GM23338 (cell line): Measurements from ENCODE around the gene MTHFD2L. TPM values are rescaled to one million over a fixed set of nuclear protein-coding genes. Genes with fewer than 3 reads are reported as not detected.

ENCODE experiments used
- ATAC-seq: fragments of 200-7000 bp; cut with Tn5 transposase; 3 replicates; pipeline ENCODE4 v1.9.1; 2020
- DNase-seq: peaks from one replicate; pipeline ENCODE4 v3.0.0-alpha.2; 2015; ENCODE audit warnings: low spot score
- H2AFZ ChIP-seq: fragments of 200-600 bp; sonication (generic); 2 replicates; pipeline ENCODE4 v1.8.0; 2016; ENCODE audit warnings: antibody characterized with exemption, mild to moderate bottlenecking, moderate library complexity
- H3F3A ChIP-seq: fragments of 200-600 bp; sonication (generic); replicated peaks from 2 replicates; pipeline ENCODE4 v1.8.0; 2017; ENCODE audit warnings: antibody characterized with exemption, mixed run types, low read depth
- H3K27ac ChIP-seq: fragments of 200-600 bp; sonication (generic); 2 replicates; pipeline ENCODE4 v1.6.1; 2016; ENCODE audit warnings: low read depth
- H3K27me3 ChIP-seq: fragments of 200-600 bp; sonication (generic); 2 replicates; pipeline ENCODE4 v1.8.0; 2016; ENCODE audit warnings: mild to moderate bottlenecking, mixed run types, moderate library complexity; ENCODE audit not compliant: insufficient read depth
- H3K36me3 ChIP-seq: fragments of 200-600 bp; sonication (generic); 2 replicates; pipeline ENCODE4 v1.8.0; 2016; ENCODE audit warnings: mild to moderate bottlenecking; ENCODE audit not compliant: insufficient read depth
- H3K4me1 ChIP-seq: fragments of 200-600 bp; sonication (generic); 2 replicates; pipeline ENCODE4 v1.8.0; 2016; ENCODE audit warnings: mild to moderate bottlenecking, moderate library complexity; ENCODE audit not compliant: insufficient read depth
- H3K4me2 ChIP-seq: fragments of 200-600 bp; sonication (generic); 2 replicates; pipeline ENCODE4 v1.7.1; 2017; ENCODE audit warnings: mixed run types
- H3K4me3 ChIP-seq: fragments of 200-600 bp; sonication (generic); 2 replicates; pipeline ENCODE4 v1.6.1; 2016; ENCODE audit warnings: mixed run types
- H3K79me2 ChIP-seq: fragments of 200-600 bp; sonication (generic); replicated peaks from 2 replicates; pipeline ENCODE4 v1.8.0; 2017; ENCODE audit warnings: mild to moderate bottlenecking; ENCODE audit not compliant: insufficient read depth
- H3K9me2 ChIP-seq: fragments of 200-600 bp; sonication (generic); 2 replicates; pipeline ENCODE4 v1.8.0; 2017; ENCODE audit not compliant: insufficient read depth
- H4K20me1 ChIP-seq: fragments of 200-600 bp; sonication (generic); replicated peaks from 2 replicates; pipeline ENCODE4 v1.8.0; 2017; ENCODE audit warnings: mild to moderate bottlenecking; ENCODE audit not compliant: insufficient read depth
- H3K27ac Mint-ChIP-seq: 2 replicates; pipeline ENCODE4 v1.8.0; 2020; ENCODE audit warnings: inconsistent platforms, mild to moderate bottlenecking, moderate library complexity, mixed read lengths
- H3K27me3 Mint-ChIP-seq: 3 replicates; pipeline ENCODE4 v1.8.0; 2022; ENCODE audit warnings: low read depth, mild to moderate bottlenecking, moderate library complexity, mixed read lengths, inconsistent platforms; ENCODE audit not compliant: insufficient read depth, poor library complexity
- H3K36me3 Mint-ChIP-seq: 3 replicates; pipeline ENCODE4 v1.8.0; 2021; ENCODE audit warnings: low read depth, mild to moderate bottlenecking, inconsistent platforms, moderate library complexity, mixed read lengths
- H3K4me1 Mint-ChIP-seq: 3 replicates; pipeline ENCODE4 v1.8.0; 2020; ENCODE audit warnings: mild to moderate bottlenecking, inconsistent platforms, mixed read lengths
- H3K4me3 Mint-ChIP-seq: 3 replicates; pipeline ENCODE4 v1.8.0; 2021; ENCODE audit warnings: moderate library complexity, mild to moderate bottlenecking, inconsistent platforms, mixed read lengths
- H3K9me3 Mint-ChIP-seq: 3 replicates; pipeline ENCODE4 v1.8.0; 2020; ENCODE audit warnings: moderate library complexity, mild to moderate bottlenecking, inconsistent platforms, mixed read lengths
- EZH2 ChIP-seq: fragments of 200-600 bp; sonication (generic); IDR thresholded peaks from one replicate; pipeline ENCODE4 v1.8.0; 2017; ENCODE audit warnings: antibody characterized with exemption, mild to moderate bottlenecking, low read depth; ENCODE audit not compliant: unreplicated experiment
- EZH2phosphoT487 ChIP-seq: fragments of 200-600 bp; sonication (generic); IDR thresholded peaks from one replicate; pipeline ENCODE4 v1.8.1; 2018; ENCODE audit warnings: antibody characterized with exemption; ENCODE audit not compliant: unreplicated experiment
- NANOG ChIP-seq: IDR thresholded peaks from 2 replicates; pipeline ENCODE4 v1.6.1; 2016; ENCODE audit warnings: antibody characterized with exemption, borderline replicate concordance
- ZNF114 ChIP-seq: fragments of 250-450 bp; sonication (Bioruptor Pico); IDR thresholded peaks from 2 replicates; pipeline ENCODE4 v1.5.0; 2020; ENCODE audit warnings: mild to moderate bottlenecking, moderate library complexity
- ZNF331 ChIP-seq: fragments of 250-450 bp; sonication (Bioruptor Pico); IDR thresholded peaks from 2 replicates; pipeline ENCODE4 v1.5.0; 2020; ENCODE audit warnings: low read depth, mild to moderate bottlenecking, moderate library complexity
- polyA plus RNA-seq: library from polyadenylated mRNA; unstranded; fragments of >200 nt; fragmentation: Nextera tagmentation; extraction: Ambion mirVana; gene quantifications from 2 replicates; pipeline ENCODE4 v1.2.1, GENCODE V29; 2016
- total RNA-seq: library from RNA; depleted of rRNA; stranded (reverse); fragments of >200 nt; shearing (Covaris generic); gene quantifications from 2 replicates; pipeline ENCODE4 v1.2.3, GENCODE V29; 2014; rRNA removed
- TF ChIP-seq, protein P1 (sequence below): fragments of 250-450 bp; sonication (Bioruptor Pico); IDR thresholded peaks from 2 replicates; pipeline ENCODE4 v1.5.0; 2020; ENCODE audit warnings: mild to moderate bottlenecking, moderate library complexity
- TF ChIP-seq, protein P2 (sequence below), 2 experiments: fragments of 200-600 bp in 1 of 2; sonication (generic) in 1 of 2; conservative IDR thresholded peaks; 2 replicates each; pipeline versions ENCODE4 v1.5.1 to v1.6.1; 2016 to 2017; ENCODE audit warnings: antibody characterized with exemption in 2 of 2, low read depth in 2 of 2, mild to moderate bottlenecking in 2 of 2, moderate library complexity in 1 of 2

Gene MTHFD2L
- total and polyA plus RNA-seq, 2 experiments from 2014 or later, result 24.4 to 35.7 TPM

DNA sequence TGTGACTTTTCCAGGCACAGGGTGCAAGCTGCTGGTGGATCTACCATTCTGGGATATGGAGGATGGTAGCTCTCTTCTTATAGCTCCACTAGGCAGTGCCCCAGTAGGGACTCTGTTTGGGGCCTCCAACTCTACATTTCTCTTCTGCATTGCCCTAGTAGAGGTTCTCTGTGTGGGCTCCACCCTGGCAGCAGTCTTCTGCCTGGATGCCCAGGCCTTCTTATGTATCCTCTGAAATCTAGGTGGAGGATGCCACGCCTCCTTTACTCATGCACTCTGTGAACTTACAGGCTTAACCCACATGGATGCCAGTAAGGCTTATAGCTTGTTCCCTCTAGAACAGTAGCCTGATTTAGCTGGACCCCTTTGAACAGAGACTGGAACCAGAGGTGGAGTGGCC, 186.1 kb downstream of the MTHFD2L start:
- H3K4me3 Mint-ChIP-seq, result no peak overlapping the region
- Histone ChIP-seq H3F3A (no peaks in the 10 kb centered on the region), H4K20me1 (no peaks in the 10 kb centered on the region), H3K36me3 (peaks cover 12% of the 10 kb centered on the region; the same call in 1 of the 2 replicates), H3K4me1 (no peaks in the 10 kb centered on the region), H3K9me2 (no peaks in the 10 kb centered on the region), H3K79me2 (no peaks in the 10 kb centered on the region), H3K4me2 (no peak overlapping the region), H2AFZ (no peak overlapping the region), H3K4me3 (no peak overlapping the region), H3K27me3 (no peaks in the 10 kb centered on the region), H3K27ac (no peak overlapping the region)
- no peak for TF ChIP-seq EZH2
- TF ChIP-seq, protein P1, sequence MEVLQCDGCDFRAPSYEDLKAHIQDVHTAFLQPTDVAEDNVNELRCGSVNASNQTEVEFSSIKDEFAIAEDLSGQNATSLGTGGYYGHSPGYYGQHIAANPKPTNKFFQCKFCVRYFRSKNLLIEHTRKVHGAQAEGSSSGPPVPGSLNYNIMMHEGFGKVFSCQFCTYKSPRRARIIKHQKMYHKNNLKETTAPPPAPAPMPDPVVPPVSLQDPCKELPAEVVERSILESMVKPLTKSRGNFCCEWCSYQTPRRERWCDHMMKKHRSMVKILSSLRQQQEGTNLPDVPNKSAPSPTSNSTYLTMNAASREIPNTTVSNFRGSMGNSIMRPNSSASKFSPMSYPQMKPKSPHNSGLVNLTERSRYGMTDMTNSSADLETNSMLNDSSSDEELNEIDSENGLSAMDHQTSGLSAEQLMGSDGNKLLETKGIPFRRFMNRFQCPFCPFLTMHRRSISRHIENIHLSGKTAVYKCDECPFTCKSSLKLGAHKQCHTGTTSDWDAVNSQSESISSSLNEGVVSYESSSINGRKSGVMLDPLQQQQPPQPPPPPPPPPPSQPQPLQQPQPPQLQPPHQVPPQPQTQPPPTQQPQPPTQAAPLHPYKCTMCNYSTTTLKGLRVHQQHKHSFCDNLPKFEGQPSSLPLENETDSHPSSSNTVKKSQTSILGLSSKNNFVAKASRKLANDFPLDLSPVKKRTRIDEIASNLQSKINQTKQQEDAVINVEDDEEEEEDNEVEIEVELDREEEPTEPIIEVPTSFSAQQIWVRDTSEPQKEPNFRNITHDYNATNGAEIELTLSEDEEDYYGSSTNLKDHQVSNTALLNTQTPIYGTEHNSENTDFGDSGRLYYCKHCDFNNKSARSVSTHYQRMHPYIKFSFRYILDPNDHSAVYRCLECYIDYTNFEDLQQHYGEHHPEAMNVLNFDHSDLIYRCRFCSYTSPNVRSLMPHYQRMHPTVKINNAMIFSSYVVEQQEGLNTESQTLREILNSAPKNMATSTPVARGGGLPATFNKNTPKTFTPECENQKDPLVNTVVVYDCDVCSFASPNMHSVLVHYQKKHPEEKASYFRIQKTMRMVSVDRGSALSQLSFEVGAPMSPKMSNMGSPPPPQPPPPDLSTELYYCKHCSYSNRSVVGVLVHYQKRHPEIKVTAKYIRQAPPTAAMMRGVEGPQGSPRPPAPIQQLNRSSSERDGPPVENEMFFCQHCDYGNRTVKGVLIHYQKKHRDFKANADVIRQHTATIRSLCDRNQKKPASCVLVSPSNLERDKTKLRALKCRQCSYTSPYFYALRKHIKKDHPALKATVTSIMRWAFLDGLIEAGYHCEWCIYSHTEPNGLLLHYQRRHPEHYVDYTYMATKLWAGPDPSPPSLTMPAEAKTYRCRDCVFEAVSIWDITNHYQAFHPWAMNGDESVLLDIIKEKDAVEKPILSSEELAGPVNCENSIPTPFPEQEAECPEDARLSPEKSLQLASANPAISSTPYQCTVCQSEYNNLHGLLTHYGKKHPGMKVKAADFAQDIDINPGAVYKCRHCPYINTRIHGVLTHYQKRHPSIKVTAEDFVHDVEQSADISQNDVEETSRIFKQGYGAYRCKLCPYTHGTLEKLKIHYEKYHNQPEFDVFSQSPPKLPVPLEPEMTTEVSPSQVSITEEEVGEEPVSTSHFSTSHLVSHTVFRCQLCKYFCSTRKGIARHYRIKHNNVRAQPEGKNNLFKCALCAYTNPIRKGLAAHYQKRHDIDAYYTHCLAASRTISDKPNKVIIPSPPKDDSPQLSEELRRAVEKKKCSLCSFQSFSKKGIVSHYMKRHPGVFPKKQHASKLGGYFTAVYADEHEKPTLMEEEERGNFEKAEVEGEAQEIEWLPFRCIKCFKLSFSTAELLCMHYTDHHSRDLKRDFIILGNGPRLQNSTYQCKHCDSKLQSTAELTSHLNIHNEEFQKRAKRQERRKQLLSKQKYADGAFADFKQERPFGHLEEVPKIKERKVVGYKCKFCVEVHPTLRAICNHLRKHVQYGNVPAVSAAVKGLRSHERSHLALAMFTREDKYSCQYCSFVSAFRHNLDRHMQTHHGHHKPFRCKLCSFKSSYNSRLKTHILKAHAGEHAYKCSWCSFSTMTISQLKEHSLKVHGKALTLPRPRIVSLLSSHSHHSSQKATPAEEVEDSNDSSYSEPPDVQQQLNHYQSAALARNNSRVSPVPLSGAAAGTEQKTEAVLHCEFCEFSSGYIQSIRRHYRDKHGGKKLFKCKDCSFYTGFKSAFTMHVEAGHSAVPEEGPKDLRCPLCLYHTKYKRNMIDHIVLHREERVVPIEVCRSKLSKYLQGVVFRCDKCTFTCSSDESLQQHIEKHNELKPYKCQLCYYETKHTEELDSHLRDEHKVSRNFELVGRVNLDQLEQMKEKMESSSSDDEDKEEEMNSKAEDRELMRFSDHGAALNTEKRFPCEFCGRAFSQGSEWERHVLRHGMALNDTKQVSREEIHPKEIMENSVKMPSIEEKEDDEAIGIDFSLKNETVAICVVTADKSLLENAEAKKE (CRISPR knock-in tag), result no peak
- no peak for TF ChIP-seq NANOG
- TF ChIP-seq ZNF331, result no peak
- TF ChIP-seq EZH2phosphoT487, result no peak
- TF ChIP-seq, protein P2, sequence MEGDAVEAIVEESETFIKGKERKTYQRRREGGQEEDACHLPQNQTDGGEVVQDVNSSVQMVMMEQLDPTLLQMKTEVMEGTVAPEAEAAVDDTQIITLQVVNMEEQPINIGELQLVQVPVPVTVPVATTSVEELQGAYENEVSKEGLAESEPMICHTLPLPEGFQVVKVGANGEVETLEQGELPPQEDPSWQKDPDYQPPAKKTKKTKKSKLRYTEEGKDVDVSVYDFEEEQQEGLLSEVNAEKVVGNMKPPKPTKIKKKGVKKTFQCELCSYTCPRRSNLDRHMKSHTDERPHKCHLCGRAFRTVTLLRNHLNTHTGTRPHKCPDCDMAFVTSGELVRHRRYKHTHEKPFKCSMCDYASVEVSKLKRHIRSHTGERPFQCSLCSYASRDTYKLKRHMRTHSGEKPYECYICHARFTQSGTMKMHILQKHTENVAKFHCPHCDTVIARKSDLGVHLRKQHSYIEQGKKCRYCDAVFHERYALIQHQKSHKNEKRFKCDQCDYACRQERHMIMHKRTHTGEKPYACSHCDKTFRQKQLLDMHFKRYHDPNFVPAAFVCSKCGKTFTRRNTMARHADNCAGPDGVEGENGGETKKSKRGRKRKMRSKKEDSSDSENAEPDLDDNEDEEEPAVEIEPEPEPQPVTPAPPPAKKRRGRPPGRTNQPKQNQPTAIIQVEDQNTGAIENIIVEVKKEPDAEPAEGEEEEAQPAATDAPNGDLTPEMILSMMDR (conservative IDR thresholded peaks at IDR 0.05; ENCODE audit: low read depth in 2 of 2), result no peak
- TF ChIP-seq ZNF114 (CRISPR knock-in tag), result no peak
- DNase-seq, result no peak
- peaks cover 47% of the 10 kb centered on the region for H3K9me3 Mint-ChIP-seq
- peaks cover 41% of the 10 kb centered on the region for H3K36me3 Mint-ChIP-seq
- no peaks in the 10 kb centered on the region for H3K4me1 Mint-ChIP-seq
- H3K27ac Mint-ChIP-seq, result no peak overlapping the region
- H3K27me3 Mint-ChIP-seq, result peaks cover 7% of the 10 kb centered on the region
- ATAC-seq, result no peak

Other genes with a start within 250 kb of the MTHFD2L start
- gene PF4, start 176.1 kb upstream of the MTHFD2L start, total RNA-seq, result not detected in 2 replicates
- 6.7 and 7.7 TPM in 2 replicates for gene PF4, start 176.1 kb upstream of the MTHFD2L start, polyA plus RNA-seq
- 0.35 TPM in 1 of 2 replicates, not detected in the other for gene PPBP, start 169.9 kb upstream of the MTHFD2L start, total RNA-seq
- 0.50 TPM in 1 of 2 replicates, not detected in the other for gene PPBP, start 169.9 kb upstream of the MTHFD2L start, polyA plus RNA-seq
- 7.6 and 8.7 TPM in 2 replicates for gene CXCL5, start 159.4 kb upstream of the MTHFD2L start, total RNA-seq
- 6.3 and 7.5 TPM in 2 replicates for gene CXCL5, start 159.4 kb upstream of the MTHFD2L start, polyA plus RNA-seq
- 3.6 and 8.3 TPM in 2 replicates for gene CXCL3, start 119.4 kb upstream of the MTHFD2L start, total RNA-seq
- gene CXCL3, start 119.4 kb upstream of the MTHFD2L start, polyA plus RNA-seq, result 15.9 and 19.5 TPM in 2 replicates
- 4.2 and 7.8 TPM in 2 replicates for gene CXCL2, start 58.9 kb upstream of the MTHFD2L start, total RNA-seq
- gene CXCL2, start 58.9 kb upstream of the MTHFD2L start, polyA plus RNA-seq, result 3.3 TPM in 2 replicates
- not detected in 2 replicates for gene EPGN, start 150.4 kb downstream of the MTHFD2L start, total RNA-seq
- not detected in 2 replicates for gene EPGN, start 150.4 kb downstream of the MTHFD2L start, polyA plus RNA-seq
- 4.2 TPM in 1 of 2 replicates, not detected in the other for gene EREG, start 207.0 kb downstream of the MTHFD2L start, total RNA-seq
- not detected in 2 replicates for gene EREG, start 207.0 kb downstream of the MTHFD2L start, polyA plus RNA-seq